Tibial nerve (tissue), 4 donors: ENCODE results near the gene AP3D1. TPM values are rescaled to one million over a fixed set of nuclear protein-coding genes. Genes with fewer than 3 reads are reported as not detected.

Source experiments
- DNase-seq, 2 donors: peaks; one replicate each; pipeline ENCODE4 v3.0.0-alpha.2; 2019; ENCODE audit warnings: low spot score in 2 of 2
- H3K27ac ChIP-seq, 4 donors: fragments of 200-600 bp; sonication (generic) in 3 of 4; one replicate each; pipeline ENCODE4 v1.5.1; 2017 to 2019; ENCODE audit warnings: mild to moderate bottlenecking in 1 of 4
- H3K27me3 ChIP-seq, 2 donors: fragments of 200-600 bp; sonication (generic) in 1 of 2; one replicate each; pipeline versions ENCODE4 v1.5.1 to v1.6.0; 2017 to 2019
- H3K36me3 ChIP-seq, 3 donors: fragments of 200-600 bp; sonication (generic); one replicate each; pipeline ENCODE4 v1.5.1; 2018 to 2019
- H3K4me1 ChIP-seq, 4 donors: fragments of 200-600 bp; sonication (generic) in 3 of 4; one replicate each; pipeline ENCODE4 v1.5.1; 2017 to 2019
- H3K4me3 ChIP-seq, 4 donors: fragments of 200-600 bp; sonication (generic) in 3 of 4; one replicate each; pipeline ENCODE4 v1.5.1; 2017 to 2019; ENCODE audit warnings: mild to moderate bottlenecking in 1 of 4, moderate library complexity in 1 of 4
- H3K9me3 ChIP-seq, 4 donors: fragments of 200-600 bp; sonication (generic) in 3 of 4; one replicate each; pipeline ENCODE4 v1.5.1; 2017 to 2019
- CTCF ChIP-seq, 5 experiments: fragments of 200-600 bp in 3 of 5; fragments of 450-650 bp in 2 of 5; sonication (generic) in 3 of 5; IDR thresholded peaks; one replicate each; pipeline ENCODE4 v1.5.1; 2016 to 2019; ENCODE audit warnings: antibody characterized with exemption in 5 of 5, mild to moderate bottlenecking in 3 of 5, moderate library complexity in 2 of 5
- EP300 ChIP-seq, 2 donors: sonication (generic); formaldehyde crosslinking; IDR thresholded peaks; one replicate each; pipeline ENCODE4 v1.6.1; 2017; ENCODE audit warnings: antibody characterized with exemption in 2 of 2, mild to moderate bottlenecking in 1 of 2
- POLR2A ChIP-seq, 2 donors: fragments of 450-650 bp; IDR thresholded peaks; one replicate each; pipeline ENCODE4 v1.6.1; 2017; ENCODE audit warnings: antibody characterized with exemption in 2 of 2, mild to moderate bottlenecking in 2 of 2, moderate library complexity in 2 of 2
- WGBS, 2 donors: methylation state at CpG; one replicate each; pipeline ENCODE4 v1.1.5; 2018; 5-methylcytosine and 5-hydroxymethylcytosine counted together
- total RNA-seq, 4 donors: library from RNA; depleted of rRNA; stranded (reverse); fragments of >200 nt; gene quantifications; one replicate each; pipeline ENCODE4 v1.1.0, GENCODE V29; 2016

Gene AP3D1
- total RNA-seq, 4 donors from 2014 or later: 75.2 to 127 (median 83.3) TPM

DNA sequence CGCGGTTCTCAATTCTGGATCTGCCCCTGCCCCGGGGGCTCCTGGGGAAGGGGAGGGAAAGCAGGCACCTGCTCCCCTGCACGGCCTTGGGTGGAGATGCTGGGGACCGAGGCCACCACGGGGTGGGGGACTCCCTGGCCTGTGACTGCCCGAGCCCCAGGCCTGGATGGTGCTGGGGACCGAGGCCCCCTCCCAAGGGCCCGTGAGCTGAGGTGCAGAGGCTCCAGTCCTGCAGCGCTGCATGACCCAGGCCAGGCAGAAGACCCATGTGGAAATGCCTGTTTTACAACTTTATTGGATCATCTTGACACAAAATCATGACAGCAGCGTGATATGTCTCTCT, 50.7 kb downstream of the AP3D1 start:
- WGBS, 2 donors: 88 to 91% methylated on average over 8 to 11 of the region's 11 CpGs
- TF ChIP-seq EP300 (IDR thresholded peaks at IDR 0.05): no peak
- TF ChIP-seq POLR2A (IDR thresholded peaks at IDR 0.05): no peak
- TF ChIP-seq CTCF (IDR thresholded peaks at IDR 0.05): no peak

GRCh38 chr19:2099937-2100718, 51.2 kb downstream of the AP3D1 start:
- no peak overlapping the region for H3K4me3 ChIP-seq

More for the DNA sequence above, 50.7 kb downstream of the AP3D1 start:
- Histone ChIP-seq H3K27me3 (no peaks in the 10 kb centered on the region), H3K4me1 (peaks cover 0 to 30% (median 3%) of the 10 kb centered on the region in 4 donors), H3K4me3 (no peak overlapping the region), H3K36me3 (peaks cover 0 to 69% (median 6%) of the 10 kb centered on the region in 3 donors), H3K27ac (peak overlapping the region in 3 of 4 donors; percentile 11 to 98 (median 79)), H3K9me3 (peaks cover 0 to 9% (median 0%) of the 10 kb centered on the region in 4 donors)
- DNase-seq: no peak

GRCh38 chr19:2099054-2099501, 52.3 kb downstream of the AP3D1 start:
- Histone ChIP-seq H3K27me3 (no peaks in the 10 kb centered on the region), H3K4me3 (no peak overlapping the region), H3K27ac (peak overlapping the region in 2 of 4 donors; percentile 36 to 98), H3K9me3 (no peaks in the 10 kb centered on the region), H3K4me1 (peaks cover 0 to 45% (median 15%) of the 10 kb centered on the region in 4 donors), H3K36me3 (peaks cover 0 to 53% (median 6%) of the 10 kb centered on the region in 3 donors)
- TF ChIP-seq CTCF (IDR thresholded peaks at IDR 0.05) (no peak), POLR2A (IDR thresholded peaks at IDR 0.05) (no peak), EP300 (IDR thresholded peaks at IDR 0.05) (no peak)
- WGBS, 2 donors: 67 to 76% methylated on average over 12 to 16 of the region's 16 CpGs
- DNase-seq: no peak

More at GRCh38 chr19:2099937-2100718, 51.2 kb downstream of the AP3D1 start:
- 80 to 87% methylated on average over 34 to 39 of the region's 39 CpGs for WGBS, 2 donors
- peaks cover 0 to 34% (median 7%) of the 10 kb centered on the region in 4 donors for H3K4me1 ChIP-seq
- peak overlapping the region in 2 of 4 donors; percentile 79 to 98 for H3K27ac ChIP-seq
- H3K27me3 ChIP-seq: no peaks in the 10 kb centered on the region
- H3K9me3 ChIP-seq: peaks cover 0 to 4% (median 0%) of the 10 kb centered on the region in 4 donors
- peaks cover 0 to 63% (median 6%) of the 10 kb centered on the region in 3 donors for H3K36me3 ChIP-seq
- DNase-seq: no peak
- TF ChIP-seq POLR2A (IDR thresholded peaks at IDR 0.05) (no peak), CTCF (IDR thresholded peaks at IDR 0.05) (no peak), EP300 (IDR thresholded peaks at IDR 0.05) (no peak)

DNA sequence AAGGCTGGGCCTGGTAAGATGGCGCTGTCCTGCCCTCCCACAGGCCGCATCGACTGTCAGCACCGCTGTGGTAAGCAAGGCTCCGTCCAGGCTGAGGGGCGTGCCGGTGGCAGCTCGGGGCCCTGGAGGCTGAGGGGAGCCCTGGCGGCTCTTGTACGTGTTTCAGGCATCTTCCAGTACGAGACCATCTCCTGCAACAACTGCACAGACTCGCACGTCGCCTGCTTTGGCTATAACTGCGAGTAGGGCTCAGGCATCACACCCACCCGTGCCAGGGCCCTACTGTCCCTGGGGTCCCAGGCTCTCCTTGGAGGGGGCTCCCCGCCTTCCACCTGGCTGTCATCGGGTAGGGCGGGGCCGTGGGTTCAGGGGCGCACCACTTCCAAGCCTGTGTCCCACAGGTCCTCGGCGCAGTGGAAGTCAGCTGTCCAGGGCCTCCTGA, 53.5 kb downstream of the AP3D1 start:
- 74 to 83% methylated on average over 23 of the region's 23 CpGs for WGBS, 2 donors
- H3K27ac ChIP-seq: peak overlapping the region in 3 of 4 donors; percentile 76 to 98 (median 82)
- peak overlapping the region in 1 of 4 donors; percentile 66 for H3K4me3 ChIP-seq
- H3K27me3 ChIP-seq: no peaks in the 10 kb centered on the region
- TF ChIP-seq CTCF (IDR thresholded peaks at IDR 0.05) (no peak), POLR2A (IDR thresholded peaks at IDR 0.05) (no peak), EP300 (IDR thresholded peaks at IDR 0.05) (no peak)
- H3K36me3 ChIP-seq: peaks cover 0 to 48% (median 6%) of the 10 kb centered on the region in 3 donors
- H3K9me3 ChIP-seq: no peaks in the 10 kb centered on the region
- no peak for DNase-seq
- H3K4me1 ChIP-seq: peaks cover 0 to 57% (median 26%) of the 10 kb centered on the region in 4 donors
